Suprapubic skin (tissue), 3 donors: ENCODE results near the gene OR2A1.
"Not testable (repeated sequence)": the region's sequence is repeated elsewhere in the genome, so short reads cannot be mapped to it uniquely, and the experiment has no call there.

Experiments used
- EP300 ChIP-seq: sonication (generic); formaldehyde crosslinking; IDR thresholded peaks from one replicate; pipeline ENCODE4 v1.6.1; 2017; ENCODE audit warnings: antibody characterized with exemption
- POLR2A ChIP-seq, 2 donors: fragments of 450-650 bp; IDR thresholded peaks; one replicate each; pipeline ENCODE4 v1.6.1; 2017; ENCODE audit warnings: antibody characterized with exemption in 2 of 2, mild to moderate bottlenecking in 2 of 2, moderate library complexity in 2 of 2
- TF ChIP-seq, protein P1 (sequence below), 2 donors: fragments of 200-600 bp in 1 of 2; fragments of 450-650 bp in 1 of 2; sonication (generic) in 1 of 2; IDR thresholded peaks; one replicate each; pipeline ENCODE4 v1.5.1; 2016 to 2019; ENCODE audit warnings: antibody characterized with exemption in 2 of 2, mild to moderate bottlenecking in 1 of 2, moderate library complexity in 1 of 2

GRCh38 chr7:144287171-144287784 lies 24.9 kb upstream of the OR2A1 start:
- TF ChIP-seq, protein P1, sequence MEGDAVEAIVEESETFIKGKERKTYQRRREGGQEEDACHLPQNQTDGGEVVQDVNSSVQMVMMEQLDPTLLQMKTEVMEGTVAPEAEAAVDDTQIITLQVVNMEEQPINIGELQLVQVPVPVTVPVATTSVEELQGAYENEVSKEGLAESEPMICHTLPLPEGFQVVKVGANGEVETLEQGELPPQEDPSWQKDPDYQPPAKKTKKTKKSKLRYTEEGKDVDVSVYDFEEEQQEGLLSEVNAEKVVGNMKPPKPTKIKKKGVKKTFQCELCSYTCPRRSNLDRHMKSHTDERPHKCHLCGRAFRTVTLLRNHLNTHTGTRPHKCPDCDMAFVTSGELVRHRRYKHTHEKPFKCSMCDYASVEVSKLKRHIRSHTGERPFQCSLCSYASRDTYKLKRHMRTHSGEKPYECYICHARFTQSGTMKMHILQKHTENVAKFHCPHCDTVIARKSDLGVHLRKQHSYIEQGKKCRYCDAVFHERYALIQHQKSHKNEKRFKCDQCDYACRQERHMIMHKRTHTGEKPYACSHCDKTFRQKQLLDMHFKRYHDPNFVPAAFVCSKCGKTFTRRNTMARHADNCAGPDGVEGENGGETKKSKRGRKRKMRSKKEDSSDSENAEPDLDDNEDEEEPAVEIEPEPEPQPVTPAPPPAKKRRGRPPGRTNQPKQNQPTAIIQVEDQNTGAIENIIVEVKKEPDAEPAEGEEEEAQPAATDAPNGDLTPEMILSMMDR (IDR thresholded peaks at IDR 0.05), result not testable (repeated sequence)
- not testable (repeated sequence) for TF ChIP-seq POLR2A (IDR thresholded peaks at IDR 0.05); EP300
